Osteoblast (primary cell): ENCODE data around the gene PHLDA3. TPM values are rescaled to one million over a fixed set of nuclear protein-coding genes. Genes with fewer than 3 reads are reported as not detected.
A peak's percentile ranks its signal among the peaks of the same experiment; 100 is the strongest.

Experiments
- DNase-seq: peaks from one replicate; pipeline ENCODE4 v3.0.0; 2011; ENCODE audit warnings: low spot score, mixed read lengths; ENCODE audit not compliant: insufficient read length; ENCODE audit errors: missing footprints
- H2AFZ ChIP-seq: 2 replicates; pipeline ENCODE4 v1.6.0; 2011; ENCODE audit warnings: mild to moderate bottlenecking, low read length
- H3K27ac ChIP-seq: 2 replicates; pipeline ENCODE4 v1.5.1; 2011; ENCODE audit warnings: mild to moderate bottlenecking, low read depth, low read length, moderate library complexity
- H3K27me3 ChIP-seq: 2 replicates; pipeline ENCODE4 v1.6.0; 2012; ENCODE audit warnings: mild to moderate bottlenecking, control low read depth, inconsistent platforms, low read length, moderate library complexity; ENCODE audit not compliant: insufficient read depth
- H3K36me3 ChIP-seq: 2 replicates; pipeline ENCODE4 v1.5.1; 2011; ENCODE audit warnings: mild to moderate bottlenecking, low read length, control low read depth, moderate library complexity; ENCODE audit not compliant: insufficient read depth
- H3K4me1 ChIP-seq: 2 replicates; pipeline ENCODE4 v1.5.1; 2011; ENCODE audit warnings: mild to moderate bottlenecking, low read length, control low read depth, moderate library complexity; ENCODE audit not compliant: insufficient read depth
- H3K4me2 ChIP-seq: 2 replicates; pipeline ENCODE4 v1.6.0; 2011; ENCODE audit warnings: mild to moderate bottlenecking, low read length; ENCODE audit not compliant: insufficient read depth
- H3K4me3 ChIP-seq: fragments of 200-600 bp; sonication (generic); 3 replicates; pipeline ENCODE4 v1.5.1; 2012; ENCODE audit warnings: mild to moderate bottlenecking, low read length, inconsistent platforms; ENCODE audit not compliant: insufficient read depth
- H3K79me2 ChIP-seq: 2 replicates; pipeline ENCODE4 v1.6.0; 2012; ENCODE audit warnings: mild to moderate bottlenecking, low read length, control low read depth, inconsistent platforms; ENCODE audit not compliant: insufficient read depth
- H3K9me3 ChIP-seq: 2 replicates; pipeline ENCODE4 v1.5.1; 2011; ENCODE audit warnings: low read depth, low read length, control low read depth
- H4K20me1 ChIP-seq: 2 replicates; pipeline ENCODE4 v1.6.0; 2012; ENCODE audit warnings: mild to moderate bottlenecking, low read length, control low read depth; ENCODE audit not compliant: insufficient read depth
- CTCF ChIP-seq: IDR thresholded peaks from 2 replicates; pipeline ENCODE4 v1.5.1; 2011; ENCODE audit warnings: mild to moderate bottlenecking, low read depth, low read length, moderate library complexity; ENCODE audit errors: extremely low read depth
- total RNA-seq: library from RNA; depleted of rRNA; stranded (reverse); fragments of >200 nt; gene quantifications from 2 replicates; pipeline ENCODE4 v1.2.3, GENCODE V29; 2012

PHLDA3 gene
- total RNA-seq, 1 donor, result 116 TPM

GRCh38 chr1:201508809-201509208, 39.8 kb upstream of the PHLDA3 start:
- Histone ChIP-seq H3K4me3 (no peak overlapping the region), H3K79me2 (peaks cover 38% of the 10 kb centered on the region), H3K27ac (peak overlapping the region; percentile 56), H3K4me2 (peak overlapping the region; percentile 10), H4K20me1 (peaks cover 12% of the 10 kb centered on the region), H2AFZ (no peak overlapping the region), H3K27me3 (no peaks in the 10 kb centered on the region), H3K36me3 (no peaks in the 10 kb centered on the region), H3K4me1 (peaks cover 78% of the 10 kb centered on the region), H3K9me3 (no peaks in the 10 kb centered on the region)
- TF ChIP-seq CTCF, result no peak
- peak; percentile 91 for DNase-seq

- Histone ChIP-seq H3K4me3 (peak overlapping the region; percentile 81), H3K27ac (peak overlapping the region; percentile 99), H3K27me3 (no peaks in the 10 kb centered on the region), H3K79me2 (peaks cover 51% of the 10 kb centered on the region), H4K20me1 (peaks cover 12% of the 10 kb centered on the region), H3K36me3 (peaks cover 10% of the 10 kb centered on the region), H3K4me2 (peak overlapping the region; percentile 96), H2AFZ (peak overlapping the region; percentile 73), H3K4me1 (peaks cover 78% of the 10 kb centered on the region), H3K9me3 (no peaks in the 10 kb centered on the region)
- DNase-seq, result no peak
- no peak for TF ChIP-seq CTCF
Observed at GRCh38 chr1:201507360-201507675, 38.3 kb upstream of the PHLDA3 start.

GRCh38 chr1:201506557-201507359, 37.8 kb upstream of the PHLDA3 start, which contains the start of gene CSRP1:
CSRP1 (minus strand) TSS chr1:201507123; CDS start chr1:201496303, 10,820 bp downstream.
- peaks cover 78% of the 10 kb centered on the region for H3K4me1 ChIP-seq
- TF ChIP-seq CTCF, result no peak
- no peaks in the 10 kb centered on the region for H3K27me3 ChIP-seq
- H3K27ac ChIP-seq, result peak within 1 kb of the TSS; percentile 99
- H3K9me3 ChIP-seq, result no peaks in the 10 kb centered on the region
- peak; percentile 97 for DNase-seq
- H3K4me2 ChIP-seq, result peak within 1 kb of the TSS; percentile 96
- H3K4me3 ChIP-seq, result peak within 1 kb of the TSS; percentile 81
- H3K36me3 ChIP-seq, result peaks cover 14% of the 10 kb centered on the region
- H3K79me2 ChIP-seq, result peaks cover 56% of the 10 kb centered on the region
- H2AFZ ChIP-seq, result peak within 1 kb of the TSS; percentile 73
- peaks cover 12% of the 10 kb centered on the region for H4K20me1 ChIP-seq

GRCh38 chr1:201506092-201506491, 37.1 kb upstream of the PHLDA3 start:
- Histone ChIP-seq H3K27me3 (no peaks in the 10 kb centered on the region), H4K20me1 (peaks cover 12% of the 10 kb centered on the region), H3K4me2 (peak overlapping the region; percentile 96), H3K27ac (peak overlapping the region; percentile 99), H2AFZ (no peak overlapping the region), H3K9me3 (no peaks in the 10 kb centered on the region), H3K36me3 (peaks cover 19% of the 10 kb centered on the region), H3K4me3 (peak overlapping the region; percentile 81), H3K79me2 (peaks cover 63% of the 10 kb centered on the region), H3K4me1 (peaks cover 78% of the 10 kb centered on the region)
- peak; percentile 65 for DNase-seq
- no peak for TF ChIP-seq CTCF
